Mesendoderm (in vitro differentiated cells): ENCODE results near the gene C1QTNF6.

Experiments used
- DNase-seq: peaks from one replicate; pipeline ENCODE4 v3.0.0; 2013
- H2AK5ac ChIP-seq: 2 replicates; pipeline ENCODE4 v1.6.1; 2013; ENCODE audit warnings: low read length, inconsistent platforms
- H2BK120ac ChIP-seq: 2 replicates; pipeline ENCODE4 v1.6.1; 2013; ENCODE audit warnings: low read depth, mild to moderate bottlenecking, low read length, moderate library complexity, mixed read lengths
- H2BK15ac ChIP-seq: replicated peaks from 2 replicates; pipeline ENCODE4 v1.6.1; 2013; ENCODE audit warnings: low read depth, mild to moderate bottlenecking, moderate library complexity
- H2BK5ac ChIP-seq: 2 replicates; pipeline ENCODE4 v1.6.1; 2013; ENCODE audit warnings: low read length, inconsistent platforms
- H3K18ac ChIP-seq: 2 replicates; pipeline ENCODE4 v1.6.1; 2013; ENCODE audit warnings: mild to moderate bottlenecking, low read length, mixed read lengths
- H3K23ac ChIP-seq: one replicate; pipeline ENCODE4 v1.6.1; 2013; ENCODE audit warnings: low read length
- H3K27ac ChIP-seq: 2 replicates; pipeline ENCODE4 v1.5.1; 2013; ENCODE audit warnings: low read depth, mild to moderate bottlenecking, inconsistent platforms, low read length, moderate library complexity
- H3K27me3 ChIP-seq: 2 replicates; pipeline ENCODE4 v1.6.1; 2013; ENCODE audit warnings: low read length, control low read depth, mild to moderate bottlenecking, inconsistent platforms; ENCODE audit not compliant: insufficient read depth, poor library complexity
- H3K36me3 ChIP-seq: 2 replicates; pipeline ENCODE4 v1.6.1; 2013; ENCODE audit warnings: low read length, inconsistent platforms; ENCODE audit not compliant: control insufficient read depth, insufficient read depth
- H3K4ac ChIP-seq: one replicate; pipeline ENCODE4 v1.6.1; 2013; ENCODE audit warnings: low read depth, mild to moderate bottlenecking, low read length, moderate library complexity
- H3K4me1 ChIP-seq: 2 replicates; pipeline ENCODE4 v1.6.1; 2013; ENCODE audit warnings: low read depth, low read length, inconsistent platforms; ENCODE audit not compliant: control insufficient read depth
- H3K4me2 ChIP-seq: 2 replicates; pipeline ENCODE4 v1.6.1; 2013; ENCODE audit warnings: low read length
- H3K4me3 ChIP-seq: 2 replicates; pipeline ENCODE4 v1.5.1; 2013; ENCODE audit warnings: mild to moderate bottlenecking, low read length
- H3K56ac ChIP-seq: one replicate; pipeline ENCODE4 v1.6.1; 2013; ENCODE audit warnings: low read length
- H3K79me1 ChIP-seq: 2 replicates; pipeline ENCODE4 v1.6.1; 2013; ENCODE audit warnings: low read length, inconsistent platforms
- H3K79me2 ChIP-seq: 2 replicates; pipeline ENCODE4 v1.6.1; 2013; ENCODE audit warnings: mild to moderate bottlenecking, low read length; ENCODE audit not compliant: control insufficient read depth, insufficient read depth
- H3K9ac ChIP-seq: 2 replicates; pipeline ENCODE4 v1.6.1; 2013; ENCODE audit warnings: low read length, inconsistent platforms
- H4K5ac ChIP-seq: one replicate; pipeline ENCODE4 v1.6.1; 2013; ENCODE audit warnings: low read length
- H4K8ac ChIP-seq: one replicate; pipeline ENCODE4 v1.6.1; 2013; ENCODE audit warnings: low read depth, mild to moderate bottlenecking, control low read depth, low read length, moderate library complexity
- WGBS: extraction: QIAGEN DNeasy Blood & Tissue Kit; methylation state at CpG from one replicate; pipeline ENCODE4 v1.1.7; 2013; ENCODE audit warnings: low lambda C conversion rate, missing lambda C conversion rate; ENCODE audit not compliant: insufficient coverage; ENCODE audit errors: extremely low coverage; 5-methylcytosine and 5-hydroxymethylcytosine counted together

C1QTNF6 gene

GRCh38 chr22:37192204-37192603, 4.2 kb upstream of the C1QTNF6 start:
- H3K18ac ChIP-seq = no peak overlapping the region
- H3K4ac ChIP-seq = no peak overlapping the region
- WGBS = no CpG with 5 or more reads among the region's 2 CpGs
- no peak overlapping the region for H4K8ac ChIP-seq
- no peak overlapping the region for H3K27ac ChIP-seq
- H3K27me3 ChIP-seq = no peaks in the 10 kb centered on the region
- H3K79me2 ChIP-seq = no peaks in the 10 kb centered on the region
- no peak overlapping the region for H3K4me2 ChIP-seq
- no peak overlapping the region for H3K9ac ChIP-seq
- no peak overlapping the region for H3K56ac ChIP-seq
- peak; percentile 55 for DNase-seq
- H2BK120ac ChIP-seq = no peak overlapping the region
- no peak overlapping the region for H2AK5ac ChIP-seq
- H3K4me3 ChIP-seq = no peak overlapping the region
- H4K5ac ChIP-seq = no peak overlapping the region
- no peaks in the 10 kb centered on the region for H3K79me1 ChIP-seq
- no peak overlapping the region for H2BK15ac ChIP-seq
- peaks cover 13% of the 10 kb centered on the region for H3K4me1 ChIP-seq
- no peak overlapping the region for H2BK5ac ChIP-seq
- H3K36me3 ChIP-seq = no peaks in the 10 kb centered on the region
- no peak overlapping the region for H3K23ac ChIP-seq

GRCh38 chr22:37190262-37190780, 2.3 kb upstream of the C1QTNF6 start:
- no peak overlapping the region for H2BK120ac ChIP-seq
- DNase-seq = no peak
- H3K36me3 ChIP-seq = no peaks in the 10 kb centered on the region
- H3K23ac ChIP-seq = no peak overlapping the region
- no peak overlapping the region for H4K5ac ChIP-seq
- WGBS = no CpG with 5 or more reads among the region's 4 CpGs
- H3K27ac ChIP-seq = no peak overlapping the region
- no peak overlapping the region for H3K9ac ChIP-seq
- H3K4me2 ChIP-seq = no peak overlapping the region
- no peak overlapping the region for H4K8ac ChIP-seq
- no peak overlapping the region for H2BK15ac ChIP-seq
- H3K4me1 ChIP-seq = peaks cover 9% of the 10 kb centered on the region
- H3K79me2 ChIP-seq = no peaks in the 10 kb centered on the region
- no peak overlapping the region for H3K18ac ChIP-seq
- no peaks in the 10 kb centered on the region for H3K79me1 ChIP-seq
- no peak overlapping the region for H3K56ac ChIP-seq
- H3K4me3 ChIP-seq = no peak overlapping the region
- H2BK5ac ChIP-seq = no peak overlapping the region
- H3K4ac ChIP-seq = no peak overlapping the region
- H2AK5ac ChIP-seq = no peak overlapping the region
- H3K27me3 ChIP-seq = no peaks in the 10 kb centered on the region

GRCh38 chr22:37188901-37189466, 937 bp upstream of the C1QTNF6 start:
- H3K27ac ChIP-seq = peak overlapping the region; percentile 94
- no peak overlapping the region for H2AK5ac ChIP-seq
- peak; percentile 97 for DNase-seq
- H3K4ac ChIP-seq = peak overlapping the region; percentile 57
- H3K4me2 ChIP-seq = peak overlapping the region; percentile 2
- no peak overlapping the region for H3K23ac ChIP-seq
- peak overlapping the region; percentile 97 for H2BK5ac ChIP-seq
- peak overlapping the region; percentile 39 for H2BK120ac ChIP-seq
- H3K9ac ChIP-seq = peak overlapping the region; percentile 34
- no peak overlapping the region for H2BK15ac ChIP-seq
- H3K4me3 ChIP-seq = no peak overlapping the region
- no peaks in the 10 kb centered on the region for H3K36me3 ChIP-seq
- no peaks in the 10 kb centered on the region for H3K27me3 ChIP-seq
- no peaks in the 10 kb centered on the region for H3K79me2 ChIP-seq
- H3K4me1 ChIP-seq = peaks cover 9% of the 10 kb centered on the region
- WGBS = no CpG with 5 or more reads among the region's 2 CpGs
- H4K5ac ChIP-seq = no peak overlapping the region
- no peak overlapping the region for H4K8ac ChIP-seq
- peak overlapping the region; percentile 45 for H3K18ac ChIP-seq
- no peaks in the 10 kb centered on the region for H3K79me1 ChIP-seq
- H3K56ac ChIP-seq = peak overlapping the region; percentile 74

GRCh38 chr22:37187552-37187890, 526 bp downstream of the C1QTNF6 start:
- Histone ChIP-seq H3K4me1 (peaks cover 9% of the 10 kb centered on the region), H4K5ac (peak overlapping the region; percentile 61), H2BK120ac (peak overlapping the region; percentile 56), H3K23ac (no peak overlapping the region), H3K18ac (peak overlapping the region; percentile 51), H3K36me3 (no peaks in the 10 kb centered on the region), H3K79me2 (no peaks in the 10 kb centered on the region), H3K4ac (peak overlapping the region; percentile 82), H3K27me3 (no peaks in the 10 kb centered on the region), H3K79me1 (no peaks in the 10 kb centered on the region), H4K8ac (no peak overlapping the region), H3K4me2 (peak overlapping the region; percentile 3), H3K27ac (peak overlapping the region; percentile 90), H3K9ac (peak overlapping the region; percentile 42), H2BK5ac (peak overlapping the region; percentile 43), H2AK5ac (no peak overlapping the region), H2BK15ac (no peak overlapping the region), H3K4me3 (no peak overlapping the region), H3K56ac (peak overlapping the region; percentile 74)
- no CpG with 5 or more reads among the region's 5 CpGs for WGBS
- peak; percentile 45 for DNase-seq

- no peaks in the 10 kb centered on the region for H3K36me3 ChIP-seq
- H3K27ac ChIP-seq = peak overlapping the region; percentile 90
- no peak overlapping the region for H4K8ac ChIP-seq
- H3K79me1 ChIP-seq = no peaks in the 10 kb centered on the region
- H2AK5ac ChIP-seq = no peak overlapping the region
- H2BK5ac ChIP-seq = no peak overlapping the region
- H3K9ac ChIP-seq = no peak overlapping the region
- H2BK120ac ChIP-seq = no peak overlapping the region
- no peak overlapping the region for H3K4ac ChIP-seq
- no peak overlapping the region for H2BK15ac ChIP-seq
- DNase-seq = peak; percentile 44
- peak overlapping the region; percentile 74 for H3K56ac ChIP-seq
- peaks cover 9% of the 10 kb centered on the region for H3K4me1 ChIP-seq
- H3K18ac ChIP-seq = peak overlapping the region; percentile 51
- no peaks in the 10 kb centered on the region for H3K27me3 ChIP-seq
- peak overlapping the region; percentile 61 for H4K5ac ChIP-seq
- H3K23ac ChIP-seq = no peak overlapping the region
- H3K4me3 ChIP-seq = no peak overlapping the region
- WGBS = no CpG with 5 or more reads among the region's 4 CpGs
- no peaks in the 10 kb centered on the region for H3K79me2 ChIP-seq
- H3K4me2 ChIP-seq = no peak overlapping the region
Observed at GRCh38 chr22:37186997-37187522, 987 bp downstream of the C1QTNF6 start.
